Mammary epithelial cell (primary cell): ENCODE measurements around the gene SNTG2.

Source experiments
- CTCF ChIP-seq, 2 donors: IDR thresholded peaks in 1 of 2; conservative IDR thresholded peaks in 1 of 2; 2 replicates each; pipeline ENCODE4 v1.5.1; 2011 to 2012; ENCODE audit warnings: inconsistent platforms in 2 of 2, low read length in 2 of 2, mild to moderate bottlenecking in 2 of 2, control low read depth in 1 of 2, low read depth in 1 of 2; ENCODE audit not compliant: insufficient read depth in 1 of 2; ENCODE audit errors: extremely low read depth in 1 of 2
- EZH2 ChIP-seq: IDR thresholded peaks from 2 replicates; pipeline ENCODE4 v1.6.1; 2012; ENCODE audit warnings: low read length, inconsistent platforms, borderline replicate concordance

- TF ChIP-seq EZH2 = no peak
- TF ChIP-seq CTCF (conservative IDR thresholded peaks at IDR 0.05 in 1 of 2, IDR thresholded peaks at IDR 0.05 in 1 of 2; ENCODE audit: extremely low read depth in 1 of 2, insufficient read depth in 1 of 2, low read depth in 1 of 2, low read length in 2 of 2) = no peak
Measured at GRCh38 chr2:1341404-1342120, 390.9 kb downstream of the SNTG2 start.
